ENCODE results near the gene USP16.
"Not testable (repeated sequence)": the region's sequence is repeated elsewhere in the genome, so short reads cannot be mapped to it uniquely, and the experiment has no call there.

Gene USP16

GRCh38 chr21:29024474-29025327 is at the start of gene USP16:
Gene USP16 (plus strand): TSS chr21:29024668. CDS start chr21:29027914, 3,246 bp downstream.
- DNase-seq (ENCODE audit: low read depth): peak; percentile 99
- H3K4me3 ChIP-seq (ENCODE audit: low read depth, low read length): peak within 1 kb of the TSS; percentile 80
- TF ChIP-seq, protein P1, sequence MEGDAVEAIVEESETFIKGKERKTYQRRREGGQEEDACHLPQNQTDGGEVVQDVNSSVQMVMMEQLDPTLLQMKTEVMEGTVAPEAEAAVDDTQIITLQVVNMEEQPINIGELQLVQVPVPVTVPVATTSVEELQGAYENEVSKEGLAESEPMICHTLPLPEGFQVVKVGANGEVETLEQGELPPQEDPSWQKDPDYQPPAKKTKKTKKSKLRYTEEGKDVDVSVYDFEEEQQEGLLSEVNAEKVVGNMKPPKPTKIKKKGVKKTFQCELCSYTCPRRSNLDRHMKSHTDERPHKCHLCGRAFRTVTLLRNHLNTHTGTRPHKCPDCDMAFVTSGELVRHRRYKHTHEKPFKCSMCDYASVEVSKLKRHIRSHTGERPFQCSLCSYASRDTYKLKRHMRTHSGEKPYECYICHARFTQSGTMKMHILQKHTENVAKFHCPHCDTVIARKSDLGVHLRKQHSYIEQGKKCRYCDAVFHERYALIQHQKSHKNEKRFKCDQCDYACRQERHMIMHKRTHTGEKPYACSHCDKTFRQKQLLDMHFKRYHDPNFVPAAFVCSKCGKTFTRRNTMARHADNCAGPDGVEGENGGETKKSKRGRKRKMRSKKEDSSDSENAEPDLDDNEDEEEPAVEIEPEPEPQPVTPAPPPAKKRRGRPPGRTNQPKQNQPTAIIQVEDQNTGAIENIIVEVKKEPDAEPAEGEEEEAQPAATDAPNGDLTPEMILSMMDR (IDR thresholded peaks at IDR 0.05; ENCODE audit: insufficient read depth, low read depth, low read length, missing control alignments): no peak

GRCh38 chr21:28975397-28975796 is 49.1 kb upstream of the USP16 start:
- DNase-seq (ENCODE audit: low read depth): no peak
- no peak overlapping the region for H3K4me3 ChIP-seq (ENCODE audit: low read depth, low read length)
- TF ChIP-seq, protein P1 (IDR thresholded peaks at IDR 0.05; ENCODE audit: insufficient read depth, low read depth, low read length, missing control alignments): no peak

GRCh38 chr21:28979092-28979491 is 45.4 kb upstream of the USP16 start:
- TF ChIP-seq, protein P1 (IDR thresholded peaks at IDR 0.05; ENCODE audit: insufficient read depth, low read depth, low read length, missing control alignments): no peak
- no peak overlapping the region for H3K4me3 ChIP-seq (ENCODE audit: low read depth, low read length)
- DNase-seq (ENCODE audit: low read depth): no peak

DNA sequence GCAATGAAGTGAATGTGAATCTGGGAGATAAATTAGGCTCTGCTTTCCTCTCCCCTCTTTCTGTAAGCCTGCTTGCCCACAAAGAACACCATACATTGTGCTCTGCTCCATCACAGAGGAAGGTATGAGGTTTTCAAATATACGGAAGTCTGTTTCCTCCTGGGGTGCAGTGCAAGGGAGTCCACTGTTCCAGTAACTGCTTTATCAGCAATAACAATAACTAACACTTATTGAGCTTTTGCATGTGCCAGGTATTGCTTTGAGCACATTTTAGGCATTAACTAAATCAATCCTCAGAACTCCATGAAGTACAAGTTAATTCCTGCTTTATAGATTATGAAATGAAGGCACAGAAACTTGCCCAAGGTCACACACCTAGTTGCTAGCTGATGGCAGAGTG is 41.8 kb upstream of the USP16 start:
- no peak for DNase-seq (ENCODE audit: low read depth)
- TF ChIP-seq, protein P1 (IDR thresholded peaks at IDR 0.05; ENCODE audit: insufficient read depth, low read depth, low read length, missing control alignments): no peak
- H3K4me3 ChIP-seq (ENCODE audit: low read depth, low read length): no peak overlapping the region

DNA sequence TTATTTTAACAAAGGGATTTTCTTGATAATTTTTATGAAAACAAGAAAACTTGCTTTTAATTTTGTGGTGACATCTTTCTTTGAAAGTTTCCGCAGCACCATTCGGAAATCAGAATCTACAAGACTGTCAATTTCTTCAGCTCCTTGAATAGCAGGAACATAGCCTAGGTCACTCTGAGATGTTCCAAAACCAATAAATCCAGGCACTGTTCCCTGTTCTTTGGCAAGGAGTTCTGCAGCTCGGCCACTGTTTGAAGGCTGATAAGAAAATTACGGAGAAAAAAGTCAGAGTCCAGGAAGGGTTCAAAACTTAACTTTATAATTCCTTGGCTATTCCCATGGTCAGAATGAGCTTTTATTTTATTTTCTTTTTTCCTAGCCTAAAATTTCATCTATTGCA is 37.8 kb upstream of the USP16 start:
- TF ChIP-seq, protein P1 (IDR thresholded peaks at IDR 0.05; ENCODE audit: insufficient read depth, low read depth, low read length, missing control alignments): no peak
- no peak overlapping the region for H3K4me3 ChIP-seq (ENCODE audit: low read depth, low read length)
- DNase-seq (ENCODE audit: low read depth): no peak

GRCh38 chr21:28988146-28988545 is 36.3 kb upstream of the USP16 start:
- H3K4me3 ChIP-seq (ENCODE audit: low read depth, low read length); DNase-seq (ENCODE audit: low read depth): not testable (repeated sequence)

- H3K4me3 ChIP-seq (ENCODE audit: low read depth, low read length): peak overlapping the region; percentile 80
- TF ChIP-seq, protein P1 (IDR thresholded peaks at IDR 0.05; ENCODE audit: insufficient read depth, low read depth, low read length, missing control alignments): no peak
- DNase-seq (ENCODE audit: low read depth): peak; percentile 19
Observed at GRCh38 chr21:28991861-28992525, 32.5 kb upstream of the USP16 start.
